Neural cell (in vitro differentiated cells): Measurements from ENCODE around the gene STAT2. TPM values are rescaled to one million over a fixed set of nuclear protein-coding genes. Genes with fewer than 3 reads are reported as not detected.
A peak's percentile ranks its signal among the peaks of the same experiment; 100 is the strongest.

Experiments used
- H2AFZ ChIP-seq: fragments of 200-600, 300-800 bp; sonication (generic), shearing (Covaris generic); 2 replicates; pipeline ENCODE4 v1.6.0; 2014; ENCODE audit warnings: low read depth, mild to moderate bottlenecking, antibody characterized with exemption, low read length, moderate library complexity
- H3F3A ChIP-seq: fragments of 200-600 bp; shearing (Covaris generic); 2 replicates; pipeline ENCODE4 v1.6.1; 2016; ENCODE audit warnings: mild to moderate bottlenecking, moderate library complexity, mixed read lengths, antibody characterized with exemption, low read length; ENCODE audit not compliant: insufficient read depth, poor library complexity, severe bottlenecking
- H3K27ac ChIP-seq: fragments of 200-600, 300-800 bp; sonication (generic), shearing (Covaris generic); 2 replicates; pipeline ENCODE4 v1.5.1; 2014; ENCODE audit warnings: mild to moderate bottlenecking, low read length, moderate library complexity
- H3K27me3 ChIP-seq: fragments of 300-800, 200-600 bp; sonication (generic), shearing (Covaris generic); 2 replicates; pipeline ENCODE4 v1.6.0; 2014; ENCODE audit warnings: mild to moderate bottlenecking, low read depth, low read length, moderate library complexity; ENCODE audit not compliant: insufficient read depth
- H3K36me3 ChIP-seq: fragments of 300-800, 200-600 bp; sonication (generic), shearing (Covaris generic); 2 replicates; pipeline ENCODE4 v1.5.1; 2014; ENCODE audit warnings: mild to moderate bottlenecking, antibody characterized with exemption, low read length, moderate library complexity; ENCODE audit not compliant: insufficient read depth
- H3K4me2 ChIP-seq: fragments of 300-800, 200-600 bp; sonication (generic), shearing (Covaris generic); 2 replicates; pipeline ENCODE4 v1.6.0; 2014; ENCODE audit warnings: mild to moderate bottlenecking, low read length
- H3K4me3 ChIP-seq: fragments of 300-800, 200-600 bp; sonication (generic), shearing (Covaris generic); 2 replicates; pipeline ENCODE4 v1.5.1; 2014; ENCODE audit warnings: mild to moderate bottlenecking, low read length, moderate library complexity
- H3K79me2 ChIP-seq: fragments of 200-600 bp; shearing (Covaris generic); replicated peaks from 2 replicates; pipeline ENCODE4 v1.6.0; 2014; ENCODE audit warnings: mild to moderate bottlenecking, low read length, moderate library complexity; ENCODE audit not compliant: insufficient read depth
- H3K9ac ChIP-seq: fragments of 300-800, 200-600 bp; sonication (generic), shearing (Covaris generic); 2 replicates; pipeline ENCODE4 v1.6.1; 2016; ENCODE audit warnings: mild to moderate bottlenecking, low read length, mixed read lengths
- H3K9me2 ChIP-seq: fragments of 200-600 bp; shearing (Covaris generic); 2 replicates; pipeline ENCODE4 v1.6.1; 2016; ENCODE audit warnings: mild to moderate bottlenecking, low read length, mixed read lengths; ENCODE audit not compliant: insufficient read depth
- H3K9me3 ChIP-seq: fragments of 200-600, 300-800 bp; sonication (generic), shearing (Covaris generic); 2 replicates; pipeline ENCODE4 v1.6.1; 2016; ENCODE audit warnings: mild to moderate bottlenecking, mixed run types, low read length, moderate library complexity, mixed read lengths
- H4K20me1 ChIP-seq: fragments of 200-600 bp; shearing (Covaris generic); 2 replicates; pipeline ENCODE4 v1.6.1; 2016; ENCODE audit warnings: mild to moderate bottlenecking, mixed run types; ENCODE audit not compliant: insufficient read depth
- EP300 ChIP-seq: fragments of 450-650 bp; conservative IDR thresholded peaks from 2 replicates; pipeline ENCODE4 v1.6.1; 2014; ENCODE audit warnings: antibody characterized with exemption, mild to moderate bottlenecking, moderate library complexity; ENCODE audit not compliant: poor library complexity, severe bottlenecking
- EZH2 ChIP-seq: fragments of 200-600, 300-800 bp; shearing (Covaris generic), sonication (generic); IDR thresholded peaks from 2 replicates; pipeline ENCODE4 v1.6.1; 2014; ENCODE audit warnings: antibody characterized with exemption, low read length, borderline replicate concordance, mild to moderate bottlenecking; ENCODE audit not compliant: insufficient read depth, poor library complexity, severe bottlenecking
- MXI1 ChIP-seq: fragments of 450-650 bp; conservative IDR thresholded peaks from 2 replicates; pipeline ENCODE4 v1.6.1; 2014; ENCODE audit warnings: antibody characterized with exemption, mild to moderate bottlenecking; ENCODE audit not compliant: poor library complexity, severe bottlenecking
- POLR2AphosphoS5 ChIP-seq: IDR thresholded peaks from 2 replicates; pipeline ENCODE4 v1.6.1; 2012
- RAD21 ChIP-seq: fragments of 450-650 bp; conservative IDR thresholded peaks from 2 replicates; pipeline ENCODE4 v1.6.1; 2014; ENCODE audit warnings: antibody characterized with exemption, mild to moderate bottlenecking, moderate library complexity
- SMC3 ChIP-seq: fragments of 450-650 bp; conservative IDR thresholded peaks from 2 replicates; pipeline ENCODE4 v1.6.1; 2014; ENCODE audit warnings: antibody characterized with exemption, mild to moderate bottlenecking, moderate library complexity; ENCODE audit not compliant: poor library complexity
- TAF1 ChIP-seq: IDR thresholded peaks from 2 replicates; pipeline ENCODE4 v1.6.1; 2012; ENCODE audit warnings: low read depth
- polyA plus RNA-seq: library from polyadenylated mRNA; depleted of rRNA; stranded (reverse); fragments of >200 nt; gene quantifications from 2 replicates; pipeline ENCODE4 v1.2.3, GENCODE V29; 2014
- TF ChIP-seq, protein P1 (sequence below): IDR thresholded peaks from 2 replicates; pipeline ENCODE4 v1.6.1; 2012; ENCODE audit warnings: borderline replicate concordance
- TF ChIP-seq, protein P2 (sequence below): fragments of 450-650 bp; IDR thresholded peaks from 2 replicates; pipeline ENCODE4 v1.5.1; 2014; ENCODE audit warnings: antibody characterized with exemption, mild to moderate bottlenecking, moderate library complexity; ENCODE audit not compliant: poor library complexity, severe bottlenecking

STAT2 gene
- polyA plus RNA-seq, 1 donor from 2014 or later, result 88.2 TPM

DNA sequence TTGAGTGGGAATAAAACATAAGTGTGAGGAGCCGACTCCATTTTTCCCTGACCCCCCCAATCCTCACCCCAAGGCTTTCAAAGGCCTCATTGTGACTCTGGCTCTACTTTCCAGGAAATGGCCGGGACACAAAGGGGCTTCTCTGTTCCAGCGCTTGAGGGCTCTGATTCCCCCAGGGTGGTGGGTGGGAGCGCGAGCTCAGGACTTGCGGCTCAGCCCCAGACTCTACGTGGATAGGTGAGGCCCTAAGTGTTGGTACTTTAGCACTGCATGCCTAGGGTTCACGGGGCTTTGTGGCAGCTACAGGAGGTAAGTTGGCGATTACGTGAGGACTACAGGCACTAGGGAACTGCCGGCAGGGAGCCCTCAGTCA lies 44.7 kb downstream of the STAT2 start:
- Histone ChIP-seq H3K36me3 (peaks cover 4% of the 10 kb centered on the region), H4K20me1 (no peaks in the 10 kb centered on the region), H3K27me3 (no peaks in the 10 kb centered on the region), H3K9me3 (no peaks in the 10 kb centered on the region), H3K4me3 (peak overlapping the region; percentile 91), H3K27ac (peak overlapping the region; percentile 84), H3K9ac (peak overlapping the region; percentile 89), H3K4me2 (peak overlapping the region; percentile 68), H3F3A (no peaks in the 10 kb centered on the region), H3K79me2 (peaks cover 10% of the 10 kb centered on the region), H3K9me2 (no peaks in the 10 kb centered on the region), H2AFZ (peak overlapping the region; percentile 22)
- TF ChIP-seq EP300, result no peak
- TF ChIP-seq TAF1, result no peak
- TF ChIP-seq EZH2, result no peak
- no peak for TF ChIP-seq RAD21
- TF ChIP-seq, protein P1, sequence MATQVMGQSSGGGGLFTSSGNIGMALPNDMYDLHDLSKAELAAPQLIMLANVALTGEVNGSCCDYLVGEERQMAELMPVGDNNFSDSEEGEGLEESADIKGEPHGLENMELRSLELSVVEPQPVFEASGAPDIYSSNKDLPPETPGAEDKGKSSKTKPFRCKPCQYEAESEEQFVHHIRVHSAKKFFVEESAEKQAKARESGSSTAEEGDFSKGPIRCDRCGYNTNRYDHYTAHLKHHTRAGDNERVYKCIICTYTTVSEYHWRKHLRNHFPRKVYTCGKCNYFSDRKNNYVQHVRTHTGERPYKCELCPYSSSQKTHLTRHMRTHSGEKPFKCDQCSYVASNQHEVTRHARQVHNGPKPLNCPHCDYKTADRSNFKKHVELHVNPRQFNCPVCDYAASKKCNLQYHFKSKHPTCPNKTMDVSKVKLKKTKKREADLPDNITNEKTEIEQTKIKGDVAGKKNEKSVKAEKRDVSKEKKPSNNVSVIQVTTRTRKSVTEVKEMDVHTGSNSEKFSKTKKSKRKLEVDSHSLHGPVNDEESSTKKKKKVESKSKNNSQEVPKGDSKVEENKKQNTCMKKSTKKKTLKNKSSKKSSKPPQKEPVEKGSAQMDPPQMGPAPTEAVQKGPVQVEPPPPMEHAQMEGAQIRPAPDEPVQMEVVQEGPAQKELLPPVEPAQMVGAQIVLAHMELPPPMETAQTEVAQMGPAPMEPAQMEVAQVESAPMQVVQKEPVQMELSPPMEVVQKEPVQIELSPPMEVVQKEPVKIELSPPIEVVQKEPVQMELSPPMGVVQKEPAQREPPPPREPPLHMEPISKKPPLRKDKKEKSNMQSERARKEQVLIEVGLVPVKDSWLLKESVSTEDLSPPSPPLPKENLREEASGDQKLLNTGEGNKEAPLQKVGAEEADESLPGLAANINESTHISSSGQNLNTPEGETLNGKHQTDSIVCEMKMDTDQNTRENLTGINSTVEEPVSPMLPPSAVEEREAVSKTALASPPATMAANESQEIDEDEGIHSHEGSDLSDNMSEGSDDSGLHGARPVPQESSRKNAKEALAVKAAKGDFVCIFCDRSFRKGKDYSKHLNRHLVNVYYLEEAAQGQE, result no peak
- no peak for TF ChIP-seq MXI1

DNA sequence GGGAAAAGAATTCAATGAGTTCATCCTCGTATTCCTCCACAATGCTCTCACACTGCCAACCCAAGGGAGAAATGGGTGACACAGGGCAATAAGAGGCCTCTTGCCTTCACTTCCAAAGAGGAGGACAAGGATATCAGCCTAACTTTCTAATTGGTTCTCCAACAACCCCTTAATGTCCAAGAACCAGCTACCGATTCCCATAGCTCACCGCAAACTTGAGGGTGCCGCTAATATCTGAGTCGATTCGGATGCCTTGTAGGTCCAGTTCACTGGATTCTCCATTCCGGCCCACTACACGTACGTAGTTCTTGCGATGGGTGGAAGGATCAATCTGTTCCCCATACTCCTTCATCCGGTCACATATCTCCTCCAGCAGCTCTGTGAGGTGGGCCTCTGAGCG lies 48.9 kb downstream of the STAT2 start:
- H3K27me3 ChIP-seq, result no peaks in the 10 kb centered on the region
- H3K4me3 ChIP-seq, result no peak overlapping the region
- no peak overlapping the region for H3K27ac ChIP-seq
- TF ChIP-seq, protein P2, sequence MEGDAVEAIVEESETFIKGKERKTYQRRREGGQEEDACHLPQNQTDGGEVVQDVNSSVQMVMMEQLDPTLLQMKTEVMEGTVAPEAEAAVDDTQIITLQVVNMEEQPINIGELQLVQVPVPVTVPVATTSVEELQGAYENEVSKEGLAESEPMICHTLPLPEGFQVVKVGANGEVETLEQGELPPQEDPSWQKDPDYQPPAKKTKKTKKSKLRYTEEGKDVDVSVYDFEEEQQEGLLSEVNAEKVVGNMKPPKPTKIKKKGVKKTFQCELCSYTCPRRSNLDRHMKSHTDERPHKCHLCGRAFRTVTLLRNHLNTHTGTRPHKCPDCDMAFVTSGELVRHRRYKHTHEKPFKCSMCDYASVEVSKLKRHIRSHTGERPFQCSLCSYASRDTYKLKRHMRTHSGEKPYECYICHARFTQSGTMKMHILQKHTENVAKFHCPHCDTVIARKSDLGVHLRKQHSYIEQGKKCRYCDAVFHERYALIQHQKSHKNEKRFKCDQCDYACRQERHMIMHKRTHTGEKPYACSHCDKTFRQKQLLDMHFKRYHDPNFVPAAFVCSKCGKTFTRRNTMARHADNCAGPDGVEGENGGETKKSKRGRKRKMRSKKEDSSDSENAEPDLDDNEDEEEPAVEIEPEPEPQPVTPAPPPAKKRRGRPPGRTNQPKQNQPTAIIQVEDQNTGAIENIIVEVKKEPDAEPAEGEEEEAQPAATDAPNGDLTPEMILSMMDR, result no peak
- TF ChIP-seq POLR2AphosphoS5 (no peak), TAF1 (no peak), SMC3 (no peak), RAD21 (no peak)
- TF ChIP-seq, protein P1, result no peak
- no peak overlapping the region for H3K4me2 ChIP-seq
- no peaks in the 10 kb centered on the region for H3K9me2 ChIP-seq
- no peak overlapping the region for H2AFZ ChIP-seq
- no peaks in the 10 kb centered on the region for H3K9me3 ChIP-seq
- H3K9ac ChIP-seq, result no peak overlapping the region
- H3K79me2 ChIP-seq, result peaks cover 10% of the 10 kb centered on the region
- peaks cover 4% of the 10 kb centered on the region for H3K36me3 ChIP-seq
- no peaks in the 10 kb centered on the region for H3F3A ChIP-seq
- no peaks in the 10 kb centered on the region for H4K20me1 ChIP-seq
